Measurements from ENCODE around the gene VAMP7.

Gene VAMP7

DNA sequence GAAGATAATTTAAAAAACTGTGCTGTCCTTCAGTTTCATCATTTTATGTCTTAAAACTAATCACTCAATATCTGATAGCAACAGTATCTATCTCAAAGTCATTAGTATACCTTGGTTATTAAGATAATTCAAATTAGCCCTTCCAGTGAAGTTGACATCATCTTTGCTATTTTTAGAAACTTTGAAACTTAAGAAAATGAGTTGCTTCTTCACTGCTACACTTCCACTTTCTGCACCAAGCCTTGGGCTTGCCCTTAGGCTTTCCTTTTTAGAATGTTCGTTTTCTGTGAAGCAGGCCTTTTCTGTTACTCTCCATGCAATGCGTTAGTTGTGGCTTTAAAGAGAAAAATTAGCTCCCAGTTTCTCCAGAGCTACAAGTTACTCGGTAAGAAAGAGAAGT is 4.4 kb upstream of the VAMP7 start:
- no peak overlapping the region for H3K4me3 ChIP-seq (ENCODE audit: low read depth, low read length)
- no peak overlapping the region for H3K27ac ChIP-seq (ENCODE audit: low read depth, low read length)
- H3K9me3 ChIP-seq (ENCODE audit: control insufficient read depth, insufficient read depth, low read length), result peaks cover 36% of the 10 kb centered on the region
- no peak overlapping the region for H3K9ac ChIP-seq (ENCODE audit: low read depth, low read length)
- H3K36me3 ChIP-seq (ENCODE audit: control insufficient read depth, insufficient read depth, low read length), result no peaks in the 10 kb centered on the region
- H3K4me1 ChIP-seq (ENCODE audit: control insufficient read depth, insufficient read depth, low read length), result no peaks in the 10 kb centered on the region
- H3K27me3 ChIP-seq (ENCODE audit: control insufficient read depth, insufficient read depth, low read length), result no peaks in the 10 kb centered on the region

GRCh38 chrX:155877288-155877687 is 3.9 kb upstream of the VAMP7 start:
- H3K4me3 ChIP-seq (ENCODE audit: low read depth, low read length), result no peak overlapping the region

DNA sequence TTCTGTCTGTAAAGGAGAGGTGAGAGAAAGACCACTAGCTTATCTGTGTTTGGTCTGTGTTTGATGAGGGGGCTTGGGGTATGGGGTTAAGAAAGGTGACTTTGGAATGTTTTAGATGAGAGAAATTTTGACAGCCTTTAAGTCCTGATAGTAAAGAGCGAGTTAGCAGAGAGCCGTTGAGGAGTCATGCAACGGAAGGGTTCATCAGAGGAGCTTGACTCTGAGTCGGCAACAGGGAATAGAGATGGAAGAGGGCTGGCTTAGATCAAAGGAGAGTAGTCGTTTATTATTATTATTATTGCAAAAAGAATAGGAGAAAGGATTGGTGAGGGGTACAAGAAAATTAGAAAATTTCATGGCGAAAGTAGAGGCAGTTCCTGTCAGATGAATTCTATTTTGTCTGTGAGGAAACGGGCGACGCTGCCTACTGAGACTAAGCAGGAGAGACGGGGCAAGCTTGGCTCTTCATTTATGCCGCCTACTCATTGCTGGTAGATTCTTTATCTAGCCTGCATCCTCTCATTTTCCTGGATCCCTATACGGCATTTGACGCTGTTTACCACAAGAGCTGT is 473 bp upstream of the VAMP7 start:
- peaks cover 25% of the 10 kb centered on the region for H3K9me3 ChIP-seq (ENCODE audit: control insufficient read depth, insufficient read depth, low read length)
- H3K27ac ChIP-seq (ENCODE audit: low read depth, low read length), result no peak overlapping the region
- no peaks in the 10 kb centered on the region for H3K36me3 ChIP-seq (ENCODE audit: control insufficient read depth, insufficient read depth, low read length)
- H3K4me1 ChIP-seq (ENCODE audit: control insufficient read depth, insufficient read depth, low read length), result no peaks in the 10 kb centered on the region
- peak overlapping the region; percentile 88 for H3K4me3 ChIP-seq (ENCODE audit: low read depth, low read length)
- no peak overlapping the region for H3K9ac ChIP-seq (ENCODE audit: low read depth, low read length)
- no peaks in the 10 kb centered on the region for H3K27me3 ChIP-seq (ENCODE audit: control insufficient read depth, insufficient read depth, low read length)

More at GRCh38 chrX:155877288-155877687, 3.9 kb upstream of the VAMP7 start:
- no peaks in the 10 kb centered on the region for H3K4me1 ChIP-seq (ENCODE audit: control insufficient read depth, insufficient read depth, low read length)
- H3K27me3 ChIP-seq (ENCODE audit: control insufficient read depth, insufficient read depth, low read length), result no peaks in the 10 kb centered on the region
- no peak overlapping the region for H3K9ac ChIP-seq (ENCODE audit: low read depth, low read length)
- peaks cover 32% of the 10 kb centered on the region for H3K9me3 ChIP-seq (ENCODE audit: control insufficient read depth, insufficient read depth, low read length)
- no peaks in the 10 kb centered on the region for H3K36me3 ChIP-seq (ENCODE audit: control insufficient read depth, insufficient read depth, low read length)
- no peak overlapping the region for H3K27ac ChIP-seq (ENCODE audit: low read depth, low read length)

DNA sequence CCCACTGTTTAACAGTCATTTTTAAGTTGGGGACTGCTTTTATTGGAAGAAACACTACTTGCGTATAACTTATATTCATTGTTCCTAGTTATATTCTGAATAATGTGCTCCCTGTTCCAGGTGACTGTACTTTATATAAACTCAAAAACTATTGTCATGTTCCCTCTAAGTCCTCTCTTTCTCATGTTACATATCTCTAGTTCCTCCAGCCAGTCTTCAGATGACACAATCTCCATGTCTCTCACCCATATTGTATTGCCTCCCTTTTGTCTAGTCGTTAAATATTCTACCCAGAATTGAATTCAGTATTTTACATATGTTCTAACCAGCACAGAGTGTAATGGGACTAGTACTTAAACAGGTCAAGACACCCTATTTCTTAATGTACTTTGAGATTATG is 5.3 kb downstream of the VAMP7 start:
- Histone ChIP-seq H3K4me1 (ENCODE audit: control insufficient read depth, insufficient read depth, low read length) (no peaks in the 10 kb centered on the region), H3K27ac (ENCODE audit: low read depth, low read length) (no peak overlapping the region), H3K36me3 (ENCODE audit: control insufficient read depth, insufficient read depth, low read length) (peaks cover 9% of the 10 kb centered on the region), H3K27me3 (ENCODE audit: control insufficient read depth, insufficient read depth, low read length) (no peaks in the 10 kb centered on the region), H3K9ac (ENCODE audit: low read depth, low read length) (no peak overlapping the region), H3K9me3 (ENCODE audit: control insufficient read depth, insufficient read depth, low read length) (peaks cover 37% of the 10 kb centered on the region), H3K4me3 (ENCODE audit: low read depth, low read length) (no peak overlapping the region)

DNA sequence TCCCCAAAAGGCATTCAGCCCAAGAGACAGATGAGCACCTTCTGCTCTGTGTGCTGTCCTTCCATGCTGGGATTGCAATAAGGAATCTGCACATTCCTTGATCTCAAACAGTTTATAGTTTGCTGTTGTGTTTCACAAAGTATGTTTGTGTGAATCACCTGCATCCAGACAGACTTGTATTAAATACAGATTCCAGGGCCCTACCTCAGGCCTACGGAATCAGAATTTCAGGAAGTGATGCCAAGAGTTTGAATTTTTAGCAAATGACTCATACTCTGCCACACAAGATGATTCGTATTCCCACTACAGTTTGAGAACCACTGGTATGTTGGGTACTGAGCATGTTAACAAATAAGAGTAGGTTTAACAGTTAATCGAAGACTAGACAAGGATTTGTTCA is 7.0 kb downstream of the VAMP7 start:
- Histone ChIP-seq H3K9me3 (ENCODE audit: control insufficient read depth, insufficient read depth, low read length) (peaks cover 43% of the 10 kb centered on the region), H3K36me3 (ENCODE audit: control insufficient read depth, insufficient read depth, low read length) (peaks cover 9% of the 10 kb centered on the region), H3K27ac (ENCODE audit: low read depth, low read length) (no peak overlapping the region), H3K9ac (ENCODE audit: low read depth, low read length) (no peak overlapping the region), H3K27me3 (ENCODE audit: control insufficient read depth, insufficient read depth, low read length) (no peaks in the 10 kb centered on the region), H3K4me3 (ENCODE audit: low read depth, low read length) (no peak overlapping the region), H3K4me1 (ENCODE audit: control insufficient read depth, insufficient read depth, low read length) (no peaks in the 10 kb centered on the region)

GRCh38 chrX:155889328-155889727 is 8.2 kb downstream of the VAMP7 start:
- H3K9ac ChIP-seq (ENCODE audit: low read depth, low read length), result no peak overlapping the region
- H3K27me3 ChIP-seq (ENCODE audit: control insufficient read depth, insufficient read depth, low read length), result no peaks in the 10 kb centered on the region
- no peak overlapping the region for H3K27ac ChIP-seq (ENCODE audit: low read depth, low read length)
- H3K4me3 ChIP-seq (ENCODE audit: low read depth, low read length), result no peak overlapping the region
- no peaks in the 10 kb centered on the region for H3K4me1 ChIP-seq (ENCODE audit: control insufficient read depth, insufficient read depth, low read length)
- H3K9me3 ChIP-seq (ENCODE audit: control insufficient read depth, insufficient read depth, low read length), result peaks cover 50% of the 10 kb centered on the region
- H3K36me3 ChIP-seq (ENCODE audit: control insufficient read depth, insufficient read depth, low read length), result peaks cover 9% of the 10 kb centered on the region

- Histone ChIP-seq H3K4me3 (ENCODE audit: low read depth, low read length) (no peak overlapping the region), H3K27ac (ENCODE audit: low read depth, low read length) (no peak overlapping the region), H3K4me1 (ENCODE audit: control insufficient read depth, insufficient read depth, low read length) (no peaks in the 10 kb centered on the region), H3K9ac (ENCODE audit: low read depth, low read length) (no peak overlapping the region), H3K27me3 (ENCODE audit: control insufficient read depth, insufficient read depth, low read length) (no peaks in the 10 kb centered on the region), H3K36me3 (ENCODE audit: control insufficient read depth, insufficient read depth, low read length) (peaks cover 18% of the 10 kb centered on the region), H3K9me3 (ENCODE audit: control insufficient read depth, insufficient read depth, low read length) (peaks cover 55% of the 10 kb centered on the region)
Measured at GRCh38 chrX:155891446-155892210, 10.5 kb downstream of the VAMP7 start.

- Histone ChIP-seq H3K27ac (ENCODE audit: low read depth, low read length) (no peak overlapping the region), H3K36me3 (ENCODE audit: control insufficient read depth, insufficient read depth, low read length) (peaks cover 31% of the 10 kb centered on the region), H3K27me3 (ENCODE audit: control insufficient read depth, insufficient read depth, low read length) (no peaks in the 10 kb centered on the region), H3K4me1 (ENCODE audit: control insufficient read depth, insufficient read depth, low read length) (no peaks in the 10 kb centered on the region), H3K9me3 (ENCODE audit: control insufficient read depth, insufficient read depth, low read length) (peaks cover 55% of the 10 kb centered on the region), H3K9ac (ENCODE audit: low read depth, low read length) (no peak overlapping the region), H3K4me3 (ENCODE audit: low read depth, low read length) (no peak overlapping the region)
Measured at GRCh38 chrX:155893521-155893920, 12.4 kb downstream of the VAMP7 start.

DNA sequence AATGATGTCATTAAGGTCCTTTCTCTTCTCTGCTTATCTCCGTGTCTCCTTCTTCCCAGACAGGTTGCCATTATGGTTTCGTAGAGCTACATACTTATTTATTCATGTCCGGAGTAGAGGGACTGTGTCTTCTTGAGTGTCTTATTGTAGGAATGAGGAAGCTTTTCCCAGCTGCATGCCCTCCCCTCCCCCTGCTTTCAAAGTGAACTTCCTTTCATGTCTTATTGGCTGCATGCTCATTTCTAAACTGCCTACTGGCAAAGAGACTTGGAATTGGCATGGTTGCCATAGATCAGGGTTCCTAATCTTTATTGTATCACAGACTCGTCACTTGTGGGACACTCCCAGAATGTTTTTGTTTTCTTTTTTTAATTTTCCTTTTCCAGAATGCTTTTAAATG is 15.4 kb downstream of the VAMP7 start:
- Histone ChIP-seq H3K36me3 (ENCODE audit: control insufficient read depth, insufficient read depth, low read length) (peaks cover 39% of the 10 kb centered on the region), H3K9ac (ENCODE audit: low read depth, low read length) (no peak overlapping the region), H3K4me3 (ENCODE audit: low read depth, low read length) (no peak overlapping the region), H3K27me3 (ENCODE audit: control insufficient read depth, insufficient read depth, low read length) (no peaks in the 10 kb centered on the region), H3K4me1 (ENCODE audit: control insufficient read depth, insufficient read depth, low read length) (no peaks in the 10 kb centered on the region), H3K9me3 (ENCODE audit: control insufficient read depth, insufficient read depth, low read length) (peaks cover 46% of the 10 kb centered on the region), H3K27ac (ENCODE audit: low read depth, low read length) (no peak overlapping the region)

DNA sequence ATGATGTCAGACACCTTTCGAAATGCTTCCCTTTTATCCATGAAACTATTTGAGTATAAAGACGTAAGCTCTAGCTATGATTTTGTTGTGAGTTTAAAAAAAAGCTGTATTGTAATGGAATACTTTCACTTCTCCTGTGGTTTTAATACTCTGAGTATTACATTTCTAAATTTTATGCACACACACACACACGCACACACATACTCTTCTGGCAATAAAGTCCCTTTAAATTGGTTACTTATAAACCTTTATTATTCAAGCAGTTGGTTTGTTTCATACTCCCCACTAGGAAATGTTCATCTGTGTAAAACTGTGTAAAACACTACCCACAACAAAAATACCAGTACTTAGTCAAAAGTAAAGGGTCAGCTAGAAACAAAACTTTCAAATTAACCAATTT is 18.2 kb downstream of the VAMP7 start:
- Histone ChIP-seq H3K36me3 (ENCODE audit: control insufficient read depth, insufficient read depth, low read length) (peaks cover 39% of the 10 kb centered on the region), H3K9ac (ENCODE audit: low read depth, low read length) (no peak overlapping the region), H3K4me1 (ENCODE audit: control insufficient read depth, insufficient read depth, low read length) (no peaks in the 10 kb centered on the region), H3K27me3 (ENCODE audit: control insufficient read depth, insufficient read depth, low read length) (no peaks in the 10 kb centered on the region), H3K27ac (ENCODE audit: low read depth, low read length) (no peak overlapping the region), H3K4me3 (ENCODE audit: low read depth, low read length) (no peak overlapping the region), H3K9me3 (ENCODE audit: control insufficient read depth, insufficient read depth, low read length) (peaks cover 30% of the 10 kb centered on the region)

DNA sequence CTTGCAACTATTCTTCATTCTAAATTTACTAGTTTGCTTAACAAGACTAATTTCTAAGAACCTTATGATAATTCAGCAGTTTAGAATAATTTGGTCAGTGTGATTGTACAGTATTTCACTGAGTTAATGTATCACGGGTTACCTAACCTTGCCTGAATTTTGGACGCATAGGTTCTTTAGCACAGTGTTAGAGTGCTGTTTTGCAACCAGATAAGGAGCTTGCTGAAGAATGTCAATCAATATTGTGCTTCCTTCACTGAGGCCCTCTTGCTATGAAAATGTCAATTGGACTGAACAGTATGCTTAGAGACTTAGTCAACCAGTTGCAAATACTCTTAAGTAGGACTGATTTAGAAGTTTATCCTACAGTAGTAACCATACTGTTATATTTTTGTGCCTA is 19.6 kb downstream of the VAMP7 start:
- Histone ChIP-seq H3K4me3 (ENCODE audit: low read depth, low read length) (no peak overlapping the region), H3K4me1 (ENCODE audit: control insufficient read depth, insufficient read depth, low read length) (no peaks in the 10 kb centered on the region), H3K27ac (ENCODE audit: low read depth, low read length) (no peak overlapping the region), H3K9me3 (ENCODE audit: control insufficient read depth, insufficient read depth, low read length) (peaks cover 20% of the 10 kb centered on the region), H3K9ac (ENCODE audit: low read depth, low read length) (no peak overlapping the region), H3K27me3 (ENCODE audit: control insufficient read depth, insufficient read depth, low read length) (no peaks in the 10 kb centered on the region), H3K36me3 (ENCODE audit: control insufficient read depth, insufficient read depth, low read length) (peaks cover 31% of the 10 kb centered on the region)
